ENCODE measurements around the gene TNS3. TPM values are rescaled to one million over a fixed set of nuclear protein-coding genes. Genes with fewer than 3 reads are reported as not detected.

TNS3 gene
- total RNA-seq, 1 donor from 2014 or later = 92.9 TPM

- DNase-seq (ENCODE audit: low read depth) (no peak), FAIRE-seq (no peak)
- Histone ChIP-seq H3K27ac (ENCODE audit: low read depth, low read length) (no peak overlapping the region), H3K9me3 (ENCODE audit: insufficient read depth, low read depth, low read length) (no peaks in the 10 kb centered on the region), H3K4me2 (ENCODE audit: low read length) (no peak overlapping the region), H3K79me2 (ENCODE audit: insufficient read depth, low read length) (peaks cover 15% of the 10 kb centered on the region), H3K36me3 (ENCODE audit: insufficient read depth, low read length) (peaks cover 3% of the 10 kb centered on the region), H3K9ac (ENCODE audit: low read length) (no peak overlapping the region), H3K27me3 (ENCODE audit: insufficient read depth, low read length) (no peaks in the 10 kb centered on the region), H3K4me3 (ENCODE audit: insufficient read depth, low read depth, low read length) (no peak overlapping the region), H4K20me1 (ENCODE audit: insufficient read depth, low read length) (peaks cover 80% of the 10 kb centered on the region), H3K4me1 (ENCODE audit: insufficient read depth, low read length) (no peaks in the 10 kb centered on the region), H2AFZ (ENCODE audit: low read depth, low read length) (no peak overlapping the region)
- no peak overlapping the region for H3K27ac Mint-ChIP-seq (ENCODE audit: unreplicated experiment)
- TF ChIP-seq EZH2 (IDR thresholded peaks at IDR 0.05; ENCODE audit: insufficient read depth, low read length) = no peak
- no peak for TF ChIP-seq CTCF (IDR thresholded peaks at IDR 0.05; ENCODE audit: insufficient read depth, low read depth, low read length)
- H3K36me3 Mint-ChIP-seq (ENCODE audit: low read depth, unreplicated experiment) = peaks cover 26% of the 10 kb centered on the region
- no peaks in the 10 kb centered on the region for H3K27me3 Mint-ChIP-seq (ENCODE audit: low read depth, unreplicated experiment)
- H3K4me1 Mint-ChIP-seq (ENCODE audit: low read depth, unreplicated experiment) = peaks cover 2% of the 10 kb centered on the region
- no peak overlapping the region for H3K4me3 Mint-ChIP-seq (ENCODE audit: unreplicated experiment)
- no peaks in the 10 kb centered on the region for H3K9me3 Mint-ChIP-seq (ENCODE audit: unreplicated experiment)
Observed at GRCh38 chr7:47347816-47348385, 234.0 kb downstream of the TNS3 start.

- no peak for FAIRE-seq
- no peak overlapping the region for H3K4me3 ChIP-seq (ENCODE audit: insufficient read depth, low read depth, low read length)
- H3K4me2 ChIP-seq (ENCODE audit: low read length) = no peak overlapping the region
- Mint-ChIP-seq H3K27ac (ENCODE audit: unreplicated experiment) (peak overlapping the region; percentile 27), H3K4me3 (ENCODE audit: unreplicated experiment) (no peak overlapping the region), H3K9me3 (ENCODE audit: unreplicated experiment) (no peaks in the 10 kb centered on the region), H3K4me1 (ENCODE audit: low read depth, unreplicated experiment) (peaks cover 2% of the 10 kb centered on the region), H3K36me3 (ENCODE audit: low read depth, unreplicated experiment) (peaks cover 26% of the 10 kb centered on the region), H3K27me3 (ENCODE audit: low read depth, unreplicated experiment) (no peaks in the 10 kb centered on the region)
- H4K20me1 ChIP-seq (ENCODE audit: insufficient read depth, low read length) = peaks cover 79% of the 10 kb centered on the region
- H3K9ac ChIP-seq (ENCODE audit: low read length) = no peak overlapping the region
- TF ChIP-seq EZH2 (IDR thresholded peaks at IDR 0.05; ENCODE audit: insufficient read depth, low read length) (no peak), CTCF (IDR thresholded peaks at IDR 0.05; ENCODE audit: insufficient read depth, low read depth, low read length) (no peak)
- no peaks in the 10 kb centered on the region for H3K27me3 ChIP-seq (ENCODE audit: insufficient read depth, low read length)
- no peaks in the 10 kb centered on the region for H3K4me1 ChIP-seq (ENCODE audit: insufficient read depth, low read length)
- peaks cover 13% of the 10 kb centered on the region for H3K79me2 ChIP-seq (ENCODE audit: insufficient read depth, low read length)
- DNase-seq (ENCODE audit: low read depth) = no peak
- no peak overlapping the region for H2AFZ ChIP-seq (ENCODE audit: low read depth, low read length)
- H3K36me3 ChIP-seq (ENCODE audit: insufficient read depth, low read length) = peaks cover 3% of the 10 kb centered on the region
- no peak overlapping the region for H3K27ac ChIP-seq (ENCODE audit: low read depth, low read length)
- no peaks in the 10 kb centered on the region for H3K9me3 ChIP-seq (ENCODE audit: insufficient read depth, low read depth, low read length)
Observed at GRCh38 chr7:47347346-47347745, 234.6 kb downstream of the TNS3 start.

- H3K4me1 Mint-ChIP-seq (ENCODE audit: low read depth, unreplicated experiment) = peaks cover 2% of the 10 kb centered on the region
- H3K9me3 ChIP-seq (ENCODE audit: insufficient read depth, low read depth, low read length) = no peaks in the 10 kb centered on the region
- H3K27ac Mint-ChIP-seq (ENCODE audit: unreplicated experiment) = no peak overlapping the region
Observed at GRCh38 chr7:47346377-47346914, 235.5 kb downstream of the TNS3 start.

More at GRCh38 chr7:47346377-47346914, 235.5 kb downstream of the TNS3 start:
- peaks cover 13% of the 10 kb centered on the region for H3K79me2 ChIP-seq (ENCODE audit: insufficient read depth, low read length)
- FAIRE-seq (no peak), DNase-seq (ENCODE audit: low read depth) (no peak)
- H3K4me1 ChIP-seq (ENCODE audit: insufficient read depth, low read length) = no peaks in the 10 kb centered on the region
- H2AFZ ChIP-seq (ENCODE audit: low read depth, low read length) = no peak overlapping the region
- Mint-ChIP-seq H3K27me3 (ENCODE audit: low read depth, unreplicated experiment) (no peaks in the 10 kb centered on the region), H3K9me3 (ENCODE audit: unreplicated experiment) (no peaks in the 10 kb centered on the region), H3K4me3 (ENCODE audit: unreplicated experiment) (no peak overlapping the region), H3K36me3 (ENCODE audit: low read depth, unreplicated experiment) (peaks cover 28% of the 10 kb centered on the region)
- no peak overlapping the region for H3K27ac ChIP-seq (ENCODE audit: low read depth, low read length)
- TF ChIP-seq EZH2 (IDR thresholded peaks at IDR 0.05; ENCODE audit: insufficient read depth, low read length) (no peak), CTCF (IDR thresholded peaks at IDR 0.05; ENCODE audit: insufficient read depth, low read depth, low read length) (no peak)
- H3K4me3 ChIP-seq (ENCODE audit: insufficient read depth, low read depth, low read length) = no peak overlapping the region
- no peak overlapping the region for H3K4me2 ChIP-seq (ENCODE audit: low read length)
- H3K36me3 ChIP-seq (ENCODE audit: insufficient read depth, low read length) = peaks cover 3% of the 10 kb centered on the region
- H3K27me3 ChIP-seq (ENCODE audit: insufficient read depth, low read length) = no peaks in the 10 kb centered on the region
- peaks cover 70% of the 10 kb centered on the region for H4K20me1 ChIP-seq (ENCODE audit: insufficient read depth, low read length)
- H3K9ac ChIP-seq (ENCODE audit: low read length) = no peak overlapping the region
